Activated CD8-positive, alpha-beta memory T cell treated with anti-CD3 and anti-CD28 coated beads, Interleukin-2, amount 50 U/mL, for 1 hour (primary cell): ENCODE measurements around the gene LRAT.

Experiments used
- DNase-seq: peaks from one replicate; pipeline ENCODE4 v3.0.0-alpha.2; 2020; ENCODE audit errors: extremely low read depth

LRAT gene

DNA sequence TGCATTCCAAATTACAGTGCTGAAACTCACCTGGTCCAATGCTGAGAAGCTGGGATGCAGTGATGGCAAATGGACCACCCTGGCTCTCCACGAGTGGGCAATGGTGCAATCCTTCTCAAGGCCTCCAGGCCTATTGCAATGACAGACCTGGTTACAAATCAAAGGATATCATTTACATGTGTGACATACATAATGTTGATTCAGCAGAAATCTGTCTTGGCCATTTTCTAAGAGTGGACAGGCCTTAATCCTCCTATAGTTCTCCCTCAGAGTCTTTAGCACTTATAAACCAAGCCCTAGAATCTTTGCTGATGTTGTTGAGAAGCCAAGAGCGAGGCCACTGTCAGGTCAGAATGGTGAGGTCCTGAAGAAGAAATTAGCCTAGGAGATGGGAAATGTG, 17.1 kb downstream of the LRAT start:
- DNase-seq = no peak

GRCh38 chr4:154778264-154778663, 34.5 kb downstream of the LRAT start:
- DNase-seq = no peak

DNA sequence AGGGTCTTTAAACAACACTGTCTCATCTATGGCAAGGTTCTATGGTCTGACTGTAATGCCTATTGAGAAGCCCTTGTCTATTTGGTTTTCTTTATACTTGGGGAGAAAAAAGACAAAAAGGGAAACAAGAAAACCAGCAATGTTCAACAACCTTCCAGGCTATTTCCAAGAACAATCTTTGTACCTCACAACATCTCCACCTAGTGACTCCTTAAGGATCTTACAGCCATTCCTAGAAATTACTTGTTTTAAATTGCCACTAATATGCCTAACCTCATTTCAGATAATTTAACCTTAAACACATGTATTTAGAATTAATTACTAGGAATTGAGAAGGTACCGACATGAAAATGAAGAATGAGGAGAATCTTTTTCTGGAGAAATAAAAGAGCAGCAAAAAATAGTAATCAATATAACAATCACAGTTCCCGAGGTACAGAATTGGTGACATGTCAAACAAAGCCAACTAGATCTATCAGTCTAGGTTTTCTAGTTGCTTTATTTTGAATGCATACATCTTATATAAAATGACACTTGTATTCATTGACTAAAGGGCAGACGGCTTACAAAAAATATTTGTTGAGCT, 35.7 kb downstream of the LRAT start:
- no peak for DNase-seq

DNA sequence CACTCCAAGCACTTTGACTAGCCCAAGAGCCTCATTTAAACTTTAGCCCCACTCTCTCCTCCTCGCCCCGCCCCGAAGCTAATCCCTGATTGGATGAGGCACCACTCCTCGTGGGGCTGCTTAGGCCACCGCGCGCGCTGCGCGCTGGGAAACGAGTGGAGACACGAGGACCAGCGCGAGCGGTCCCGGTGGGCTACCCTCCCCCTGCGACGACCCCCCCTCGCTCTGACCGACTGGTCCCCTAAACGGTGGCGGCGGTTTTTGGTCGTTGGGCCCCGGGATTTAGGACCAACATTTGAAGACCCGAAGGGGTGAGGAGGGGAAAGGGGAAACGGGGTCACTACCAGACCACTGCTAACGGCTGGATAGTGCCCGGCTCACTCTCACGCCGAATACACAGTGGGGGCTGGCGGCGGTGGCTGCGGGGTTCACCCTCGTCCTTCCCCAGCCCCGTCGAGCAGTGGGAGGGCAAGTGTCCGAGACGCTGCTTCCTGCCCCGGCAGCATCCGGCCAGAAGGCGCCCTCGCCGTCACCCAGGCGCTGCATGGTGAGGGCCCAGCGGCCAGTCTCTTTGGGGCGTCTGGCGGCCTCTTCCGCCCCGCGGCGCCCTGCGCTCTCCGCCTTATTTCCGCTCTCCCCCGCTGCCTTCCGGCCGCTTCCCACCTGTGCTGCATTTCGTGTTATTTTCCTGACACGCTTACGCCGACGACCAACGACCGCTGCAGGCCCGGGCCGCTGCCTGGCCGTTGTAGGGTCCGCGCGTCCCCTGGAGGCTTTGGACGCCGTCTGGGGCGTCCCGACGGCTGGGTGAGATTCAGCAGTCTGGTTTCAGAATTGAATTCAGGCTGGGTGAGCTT, 37.6 kb downstream of the LRAT start, which contains the start of gene RBM46:
RBM46 (plus strand) TSS at position 147 of the 857 bp plus-strand sequence. CDS start 15,481 bp downstream, outside the sequence.
- DNase-seq = no peak

- DNase-seq = no peak
Observed at GRCh38 chr4:154781983-154782293, 38.1 kb downstream of the LRAT start.
